OCI-LY3 (cell line): Measurements from ENCODE around the gene LSP1.
"Not testable (repeated sequence)": the region's sequence is repeated elsewhere in the genome, so short reads cannot be mapped to it uniquely, and the experiment has no call there.

Source experiments
- H2AFZ ChIP-seq: fragments of 200-600, 300-600 bp; shearing (Covaris generic); 2 replicates; pipeline ENCODE4 v1.6.0; 2014; ENCODE audit warnings: antibody characterized with exemption, low read depth, low read length
- H3K27ac ChIP-seq: fragments of 200-600, 300-600 bp; sonication (generic); 2 replicates; pipeline ENCODE4 v1.5.1; 2014; ENCODE audit warnings: mild to moderate bottlenecking, low read length, moderate library complexity, mixed read lengths
- H3K27me3 ChIP-seq: fragments of 200-600, 300-600 bp; sonication (generic); 2 replicates; pipeline ENCODE4 v1.6.1; 2014; ENCODE audit warnings: low read depth, low read length, mixed read lengths
- H3K36me3 ChIP-seq: fragments of 200-600, 300-600 bp; sonication (generic); replicated peaks from 2 replicates; pipeline ENCODE3; 2014; ENCODE audit warnings: low read depth, low read length, mixed read lengths
- H3K4me1 ChIP-seq: fragments of 300-600, 200-600 bp; sonication (generic); 2 replicates; pipeline ENCODE4 v1.6.1; 2014; ENCODE audit warnings: low read length, mixed read lengths
- H3K4me2 ChIP-seq: fragments of 200-600, 300-600 bp; sonication (generic); 2 replicates; pipeline ENCODE4 v1.6.1; 2014; ENCODE audit warnings: low read length, mixed read lengths
- H3K4me3 ChIP-seq: fragments of 300-600, 200-600 bp; sonication (generic); 2 replicates; pipeline ENCODE4 v1.5.1; 2014; ENCODE audit warnings: antibody characterized with exemption, mild to moderate bottlenecking, low read length, moderate library complexity
- H3K79me2 ChIP-seq: fragments of 300-600, 200-600 bp; shearing (Covaris generic); 2 replicates; pipeline ENCODE4 v1.6.1; 2014; ENCODE audit warnings: mild to moderate bottlenecking, low read length, mixed read lengths
- H3K9ac ChIP-seq: fragments of 300-600, 200-600 bp; shearing (Covaris generic); 2 replicates; pipeline ENCODE4 v1.6.0; 2014; ENCODE audit warnings: mild to moderate bottlenecking, low read length, moderate library complexity
- H3K9me3 ChIP-seq: fragments of 200-600, 300-600 bp; shearing (Covaris generic); 2 replicates; pipeline ENCODE4 v1.6.1; 2014; ENCODE audit warnings: low read length, mixed read lengths; ENCODE audit not compliant: insufficient read depth
- H4K20me1 ChIP-seq: fragments of 200-600, 300-600 bp; sonication (generic); 2 replicates; pipeline ENCODE4 v1.6.1; 2016; ENCODE audit warnings: low read length, mixed read lengths; ENCODE audit not compliant: insufficient read depth
- CTCF ChIP-seq: fragments of 200-600, 300-600 bp; sonication (generic); IDR thresholded peaks from 2 replicates; pipeline ENCODE4 v1.5.1; 2014; ENCODE audit warnings: antibody characterized with exemption, low read length, low read depth
- EZH2phosphoT487 ChIP-seq: fragments of 200-600 bp; shearing (Covaris generic); IDR thresholded peaks from 2 replicates; pipeline ENCODE4 v1.6.1; 2018; ENCODE audit warnings: antibody characterized with exemption, mixed run types, low read depth

LSP1 gene

GRCh38 chr11:1807264-1807995 lies 45.5 kb upstream of the LSP1 start:
- Histone ChIP-seq H3K27ac (no peak overlapping the region), H3K4me2 (no peak overlapping the region), H3K36me3 (no peaks in the 10 kb centered on the region), H3K4me3 (no peak overlapping the region), H3K4me1 (no peaks in the 10 kb centered on the region), H4K20me1 (no peaks in the 10 kb centered on the region), H3K27me3 (peaks cover 6% of the 10 kb centered on the region; the same call in 1 of the 2 replicates), H3K79me2 (no peaks in the 10 kb centered on the region), H2AFZ (no peak overlapping the region), H3K9me3 (no peaks in the 10 kb centered on the region), H3K9ac (no peak overlapping the region)
- TF ChIP-seq EZH2phosphoT487 (no peak), CTCF (no peak)

GRCh38 chr11:1810761-1811160 lies 42.1 kb upstream of the LSP1 start:
- no peak for TF ChIP-seq EZH2phosphoT487
- no peak for TF ChIP-seq CTCF
- H3K4me3 ChIP-seq: no peak overlapping the region
- no peaks in the 10 kb centered on the region for H3K4me1 ChIP-seq
- H3K79me2 ChIP-seq: no peaks in the 10 kb centered on the region
- no peaks in the 10 kb centered on the region; the same call in 1 of the 2 replicates for H3K27me3 ChIP-seq
- no peak overlapping the region for H3K9ac ChIP-seq
- H3K4me2 ChIP-seq: no peak overlapping the region
- no peaks in the 10 kb centered on the region for H3K9me3 ChIP-seq
- H4K20me1 ChIP-seq: no peaks in the 10 kb centered on the region
- no peaks in the 10 kb centered on the region for H3K36me3 ChIP-seq
- H3K27ac ChIP-seq: no peak overlapping the region
- no peak overlapping the region for H2AFZ ChIP-seq

GRCh38 chr11:1812274-1812673 lies 40.6 kb upstream of the LSP1 start:
- TF ChIP-seq EZH2phosphoT487: no peak
- TF ChIP-seq CTCF: no peak
- Histone ChIP-seq H3K4me3 (no peak overlapping the region), H2AFZ (no peak overlapping the region), H3K4me2 (no peak overlapping the region), H3K9ac (no peak overlapping the region), H3K79me2 (no peaks in the 10 kb centered on the region), H3K4me1 (no peaks in the 10 kb centered on the region), H3K27ac (no peak overlapping the region), H3K36me3 (no peaks in the 10 kb centered on the region), H3K27me3 (peaks cover 4% of the 10 kb centered on the region), H3K9me3 (no peaks in the 10 kb centered on the region), H4K20me1 (no peaks in the 10 kb centered on the region)

GRCh38 chr11:1812801-1813200 lies 40.1 kb upstream of the LSP1 start:
- no peaks in the 10 kb centered on the region for H4K20me1 ChIP-seq
- H3K27me3 ChIP-seq: peaks cover 9% of the 10 kb centered on the region
- no peak overlapping the region for H2AFZ ChIP-seq
- no peak overlapping the region for H3K4me3 ChIP-seq
- H3K36me3 ChIP-seq: no peaks in the 10 kb centered on the region
- TF ChIP-seq EZH2phosphoT487 (no peak), CTCF (no peak)
- no peak overlapping the region for H3K9ac ChIP-seq
- no peaks in the 10 kb centered on the region for H3K4me1 ChIP-seq
- H3K9me3 ChIP-seq: no peaks in the 10 kb centered on the region
- no peak overlapping the region for H3K27ac ChIP-seq
- no peak overlapping the region for H3K4me2 ChIP-seq
- H3K79me2 ChIP-seq: no peaks in the 10 kb centered on the region

- H3K27me3 ChIP-seq: peaks cover 11% of the 10 kb centered on the region
- H3K27ac ChIP-seq, H3K4me1 ChIP-seq, H3K79me2 ChIP-seq, H3K36me3 ChIP-seq, H3K9ac ChIP-seq, H3K9me3 ChIP-seq, H3K4me3 ChIP-seq, H3K4me2 ChIP-seq, H2AFZ ChIP-seq, H4K20me1 ChIP-seq: not testable (repeated sequence)
Observed at GRCh38 chr11:1813356-1813755, 39.5 kb upstream of the LSP1 start.
